IPS-18a (cell line): ENCODE data around the gene PRSS8.

Experiments used
- H3K27ac ChIP-seq: one replicate; pipeline ENCODE4 v1.5.1; 2013; ENCODE audit warnings: low read length
- H3K27me3 ChIP-seq: one replicate; pipeline ENCODE4 v1.6.1; 2013; ENCODE audit warnings: mild to moderate bottlenecking, low read length; ENCODE audit not compliant: control insufficient read depth, insufficient read depth
- H3K36me3 ChIP-seq: one replicate; pipeline ENCODE4 v1.6.1; 2013; ENCODE audit warnings: low read depth, low read length; ENCODE audit not compliant: control insufficient read depth
- H3K4me1 ChIP-seq: one replicate; pipeline ENCODE4 v1.6.1; 2013; ENCODE audit warnings: low read depth, low read length; ENCODE audit not compliant: control insufficient read depth
- H3K4me3 ChIP-seq: one replicate; pipeline ENCODE4 v1.5.1; 2013; ENCODE audit warnings: low read length
- H3K9ac ChIP-seq: one replicate; pipeline ENCODE4 v1.6.1; 2013; ENCODE audit warnings: mild to moderate bottlenecking, low read length, moderate library complexity
- H3K9me3 ChIP-seq: one replicate; pipeline ENCODE4 v1.6.1; 2013; ENCODE audit warnings: low read depth, low read length; ENCODE audit not compliant: control insufficient read depth

The PRSS8 gene

DNA sequence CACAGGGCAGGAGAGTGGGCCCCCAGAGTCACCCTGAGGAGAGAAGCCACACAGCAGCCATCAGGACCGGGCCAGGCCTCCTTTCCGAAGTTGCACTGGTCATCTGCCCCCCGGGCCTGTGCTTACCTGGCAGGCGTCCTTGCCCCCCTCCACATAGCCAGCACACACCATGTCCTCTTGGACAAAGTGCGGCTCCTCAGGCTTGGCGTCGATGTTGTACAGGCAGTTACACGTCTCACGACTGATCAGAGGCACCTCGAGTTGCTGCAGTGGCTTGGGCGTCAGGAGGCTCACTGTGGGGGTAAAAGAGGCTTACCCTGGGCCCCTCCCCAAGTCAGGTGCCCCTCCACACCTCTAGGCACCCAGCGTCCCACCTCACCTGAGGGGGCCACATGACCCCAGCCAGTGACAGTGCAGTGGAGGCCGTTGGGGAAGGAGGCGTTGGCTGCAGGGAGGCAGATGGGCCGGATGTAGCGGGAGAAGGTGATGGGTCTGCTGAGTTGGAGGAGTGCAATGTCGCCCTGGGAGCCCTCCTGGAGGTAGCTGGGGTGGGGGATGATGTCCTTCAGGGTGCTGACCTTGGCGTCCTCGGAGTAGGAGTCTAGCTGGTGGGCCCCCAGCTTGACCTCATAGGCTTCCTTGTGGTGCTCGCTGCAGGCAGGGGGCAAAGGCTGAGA is 3.1 kb downstream of the PRSS8 start:
- peaks cover 20% of the 10 kb centered on the region for H3K4me1 ChIP-seq
- no peak overlapping the region for H3K9ac ChIP-seq

DNA sequence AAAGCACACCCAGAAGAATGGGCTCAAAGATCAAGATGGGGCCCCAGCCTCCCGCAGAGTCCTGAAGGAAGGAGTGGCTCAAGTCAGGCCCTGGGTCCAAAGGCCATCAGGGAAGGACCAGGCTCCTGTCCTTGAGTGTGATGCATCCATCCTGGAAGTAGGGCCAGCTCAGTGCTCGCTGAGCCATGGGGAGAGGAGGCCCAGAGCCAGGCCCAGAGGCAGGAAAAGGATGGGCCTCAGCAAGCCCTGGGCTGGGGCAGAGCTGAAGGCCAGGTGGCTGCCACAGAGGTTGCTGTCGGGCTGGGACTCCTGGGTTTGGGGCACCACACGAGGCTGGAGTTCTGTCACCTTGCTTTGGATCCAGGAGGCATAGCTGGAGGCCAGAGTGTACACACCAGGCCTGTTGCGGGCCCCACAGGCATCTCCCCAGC is 3.7 kb downstream of the PRSS8 start:
- Histone ChIP-seq H3K27ac (no peak overlapping the region), H3K36me3 (peaks cover 18% of the 10 kb centered on the region), H3K4me3 (no peak overlapping the region), H3K27me3 (no peaks in the 10 kb centered on the region), H3K9me3 (no peaks in the 10 kb centered on the region), H3K9ac (no peak overlapping the region), H3K4me1 (peaks cover 20% of the 10 kb centered on the region)

More for the DNA sequence above, 3.1 kb downstream of the PRSS8 start:
- H3K27ac ChIP-seq: no peak overlapping the region
- H3K36me3 ChIP-seq: peaks cover 14% of the 10 kb centered on the region
- H3K4me3 ChIP-seq: no peak overlapping the region
- H3K9me3 ChIP-seq: no peaks in the 10 kb centered on the region
- no peaks in the 10 kb centered on the region for H3K27me3 ChIP-seq

DNA sequence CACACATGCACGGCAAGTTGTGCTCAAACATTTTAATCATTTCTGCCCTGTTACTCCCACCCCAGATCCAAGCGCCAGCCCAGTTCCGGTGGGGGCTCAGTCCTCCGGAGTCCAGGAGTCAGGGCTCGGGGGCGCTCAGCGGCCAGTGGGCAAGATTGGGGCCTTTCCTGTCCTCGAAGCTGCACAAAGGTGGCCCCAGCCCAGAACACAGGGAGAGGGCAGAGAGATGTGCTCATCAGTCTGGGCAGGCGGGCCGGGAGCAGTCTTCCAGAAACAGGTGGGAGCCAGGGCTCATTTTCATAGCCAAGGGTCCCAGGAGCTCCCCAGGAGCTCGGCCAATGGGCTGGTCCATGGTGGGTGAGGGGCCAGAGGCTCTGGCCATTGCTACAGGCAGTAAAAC is 4.1 kb downstream of the PRSS8 start:
- Histone ChIP-seq H3K27me3 (no peaks in the 10 kb centered on the region), H3K9me3 (no peaks in the 10 kb centered on the region), H3K36me3 (peaks cover 18% of the 10 kb centered on the region), H3K4me1 (peaks cover 20% of the 10 kb centered on the region), H3K27ac (no peak overlapping the region), H3K4me3 (no peak overlapping the region), H3K9ac (no peak overlapping the region)

DNA sequence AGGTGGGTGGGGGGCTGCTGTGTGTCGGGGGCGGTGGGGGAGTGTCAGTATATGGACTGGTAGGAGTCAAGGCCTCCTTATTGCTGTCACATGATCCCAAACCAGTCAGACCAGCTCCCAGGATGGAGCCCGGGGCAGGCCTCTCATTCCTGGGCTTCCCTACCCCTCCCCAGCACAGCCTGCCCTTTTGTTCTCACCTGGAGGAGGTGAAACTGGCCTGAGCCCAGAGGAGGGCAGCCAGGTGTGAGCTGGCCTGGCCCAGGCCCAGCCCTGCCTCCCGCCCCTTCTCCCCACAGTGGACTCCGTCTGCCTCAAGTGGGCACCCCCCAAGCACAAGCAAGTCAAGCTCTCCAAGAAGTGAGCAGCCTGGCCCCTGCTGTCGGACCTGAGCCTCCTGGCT is 4.6 kb downstream of the PRSS8 start:
- H3K9ac ChIP-seq: no peak overlapping the region
- H3K4me3 ChIP-seq: no peak overlapping the region
- H3K27ac ChIP-seq: no peak overlapping the region
- H3K27me3 ChIP-seq: no peaks in the 10 kb centered on the region
- H3K9me3 ChIP-seq: no peaks in the 10 kb centered on the region
- peaks cover 19% of the 10 kb centered on the region for H3K4me1 ChIP-seq
- H3K36me3 ChIP-seq: peaks cover 18% of the 10 kb centered on the region

DNA sequence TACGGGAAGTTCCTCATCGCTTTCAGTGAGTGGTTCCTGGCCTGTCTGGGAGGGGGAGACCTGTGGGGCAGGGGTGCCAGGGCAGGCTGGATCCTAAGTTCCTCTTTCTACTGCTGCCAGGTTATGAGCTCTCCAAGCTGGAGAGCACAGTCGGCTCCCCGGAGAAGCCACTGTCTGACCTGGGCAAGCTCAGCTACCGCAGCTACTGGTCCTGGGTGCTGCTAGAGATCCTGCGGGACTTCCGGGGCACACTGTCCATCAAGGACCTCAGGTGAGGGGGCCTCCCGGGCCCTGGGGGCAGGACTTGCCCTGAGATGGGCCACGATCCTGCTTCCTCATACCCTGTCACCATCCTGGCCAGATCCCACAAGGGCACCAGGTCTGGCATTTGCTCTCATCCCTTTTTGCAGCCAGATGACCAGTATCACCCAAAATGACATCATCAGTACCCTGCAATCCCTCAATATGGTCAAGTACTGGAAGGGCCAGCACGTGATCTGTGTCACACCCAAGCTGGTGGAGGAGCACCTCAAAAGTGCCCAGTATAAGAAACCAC is 5.1 kb downstream of the PRSS8 start:
- Histone ChIP-seq H3K36me3 (peaks cover 18% of the 10 kb centered on the region), H3K4me3 (no peak overlapping the region), H3K27me3 (no peaks in the 10 kb centered on the region), H3K4me1 (peaks cover 16% of the 10 kb centered on the region), H3K9me3 (no peaks in the 10 kb centered on the region), H3K9ac (no peak overlapping the region), H3K27ac (no peak overlapping the region)

DNA sequence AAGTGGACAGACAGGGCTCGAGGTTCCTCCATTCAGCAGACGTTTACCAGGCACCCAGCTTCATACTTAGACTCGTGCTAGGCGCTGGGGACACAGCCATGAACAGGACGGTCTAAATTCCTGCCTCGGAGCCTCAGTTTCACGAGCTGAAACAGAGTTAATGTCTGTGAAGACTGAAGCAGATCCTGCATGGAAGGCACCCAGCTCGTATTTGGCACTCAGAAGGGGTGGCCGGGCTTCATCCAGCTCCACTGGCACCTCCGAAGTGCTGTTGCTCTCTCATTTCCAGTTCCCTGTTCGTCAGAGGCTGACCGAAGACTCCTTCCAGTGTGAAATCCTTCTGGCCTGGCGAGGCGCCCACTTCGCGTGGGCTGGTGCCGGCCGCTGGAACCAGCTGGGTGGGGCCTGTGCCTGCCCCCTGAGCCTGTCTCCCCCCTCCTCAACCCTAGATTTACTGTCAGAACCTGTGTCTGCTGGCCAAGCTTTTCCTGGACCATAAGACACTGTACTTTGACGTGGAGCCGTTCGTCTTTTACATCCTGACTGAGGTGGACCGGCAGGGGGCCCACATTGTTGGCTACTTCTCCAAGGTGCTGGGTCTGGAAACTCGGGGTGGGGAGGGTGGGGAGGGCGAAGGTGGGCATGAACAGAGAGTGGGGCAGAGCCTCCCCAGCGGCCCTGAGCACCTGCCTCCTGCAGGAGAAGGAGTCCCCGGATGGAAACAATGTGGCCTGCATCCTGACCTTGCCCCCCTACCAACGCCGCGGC is 5.8 kb downstream of the PRSS8 start:
- peaks cover 18% of the 10 kb centered on the region for H3K36me3 ChIP-seq

DNA sequence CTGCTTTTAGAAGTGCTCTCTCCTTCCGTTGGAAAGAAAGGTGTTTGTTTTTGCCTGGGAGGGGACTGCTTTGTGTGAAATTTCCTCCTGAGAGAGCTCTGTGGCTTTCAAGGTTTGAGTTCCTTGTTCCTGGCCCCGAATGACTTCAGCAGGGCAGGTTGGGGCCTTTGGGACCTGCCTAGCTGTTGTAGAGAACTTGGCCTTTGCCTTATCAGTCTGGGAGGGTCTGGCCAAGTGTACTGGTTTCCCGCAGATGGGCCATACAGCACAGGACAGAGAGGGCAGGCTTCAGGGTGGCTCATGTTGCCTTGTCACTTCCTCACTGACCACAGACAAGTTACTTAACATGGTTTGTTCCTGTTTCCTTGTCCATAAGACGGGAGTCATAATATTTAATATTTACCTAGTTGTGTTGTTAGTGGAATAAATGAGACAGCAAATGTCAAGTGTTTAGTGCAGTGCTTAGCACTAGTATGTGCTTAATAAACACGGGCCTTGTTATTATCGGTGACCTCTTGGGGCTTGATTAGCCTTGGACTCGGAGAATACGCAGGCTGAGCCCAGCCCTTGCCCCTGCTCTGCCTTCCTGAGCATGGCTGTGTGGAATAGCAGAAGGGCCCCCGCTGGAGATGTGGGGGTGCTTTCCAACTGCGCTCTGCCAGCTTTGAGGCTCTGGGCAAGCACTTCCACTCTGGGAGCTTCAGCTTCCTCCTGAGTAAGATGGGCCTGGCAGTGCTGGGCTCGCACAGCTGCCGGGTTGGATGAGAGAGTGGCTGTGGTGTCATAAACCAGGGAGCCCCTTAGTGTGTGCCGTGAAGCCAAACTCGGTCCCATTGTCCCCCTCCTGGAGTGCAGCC is 6.6 kb downstream of the PRSS8 start:
- Histone ChIP-seq H3K27ac (no peak overlapping the region), H3K4me3 (no peak overlapping the region), H3K4me1 (peaks cover 8% of the 10 kb centered on the region), H3K27me3 (no peaks in the 10 kb centered on the region), H3K9ac (no peak overlapping the region), H3K36me3 (peaks cover 23% of the 10 kb centered on the region), H3K9me3 (no peaks in the 10 kb centered on the region)

More for the DNA sequence above, 5.8 kb downstream of the PRSS8 start:
- Histone ChIP-seq H3K9ac (no peak overlapping the region), H3K27ac (no peak overlapping the region), H3K4me3 (no peak overlapping the region), H3K27me3 (no peaks in the 10 kb centered on the region), H3K9me3 (no peaks in the 10 kb centered on the region), H3K4me1 (peaks cover 15% of the 10 kb centered on the region)

DNA sequence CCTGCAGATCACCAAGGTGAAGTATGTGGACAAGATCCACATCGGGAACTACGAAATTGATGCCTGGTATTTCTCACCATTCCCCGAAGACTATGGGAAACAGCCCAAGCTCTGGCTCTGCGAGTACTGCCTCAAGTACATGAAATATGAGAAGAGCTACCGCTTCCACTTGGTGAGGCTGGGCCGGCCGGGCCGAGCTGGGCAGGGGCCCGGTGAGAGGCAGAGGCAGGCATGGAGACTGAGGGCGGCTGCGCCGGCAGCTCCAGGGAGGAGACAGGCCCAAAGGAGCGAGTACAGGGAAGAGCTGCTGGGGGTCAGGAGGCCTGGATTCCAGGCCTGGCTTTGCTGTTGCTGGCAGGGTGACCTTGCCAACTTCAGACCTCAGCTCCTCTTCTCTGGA is 8.3 kb downstream of the PRSS8 start:
- Histone ChIP-seq H3K9me3 (no peaks in the 10 kb centered on the region), H3K36me3 (peaks cover 20% of the 10 kb centered on the region), H3K4me3 (no peak overlapping the region), H3K4me1 (no peaks in the 10 kb centered on the region), H3K27me3 (no peaks in the 10 kb centered on the region), H3K9ac (no peak overlapping the region), H3K27ac (no peak overlapping the region)

DNA sequence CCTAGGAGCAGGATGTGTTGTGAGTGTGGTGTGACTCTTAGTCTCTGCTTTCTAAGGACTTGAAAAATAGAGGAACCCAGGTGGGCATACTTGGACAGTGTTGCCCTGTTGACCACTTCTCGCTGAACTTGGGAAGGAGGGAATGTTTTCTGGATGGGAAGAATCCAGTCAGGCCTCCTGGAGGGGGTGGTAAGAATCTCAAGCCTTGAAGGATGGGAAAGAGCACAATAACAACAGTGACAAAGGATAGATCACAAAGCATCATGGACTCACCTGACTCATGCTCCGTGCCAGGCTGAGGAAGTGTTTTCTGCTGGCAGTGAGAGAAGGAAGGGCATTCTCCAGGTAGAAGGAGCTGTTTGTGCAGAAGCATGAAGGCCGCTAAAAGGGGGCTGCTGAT is 9.7 kb downstream of the PRSS8 start:
- Histone ChIP-seq H3K4me3 (no peak overlapping the region), H3K4me1 (no peaks in the 10 kb centered on the region), H3K36me3 (peaks cover 31% of the 10 kb centered on the region), H3K9ac (no peak overlapping the region), H3K27me3 (no peaks in the 10 kb centered on the region), H3K27ac (no peak overlapping the region), H3K9me3 (no peaks in the 10 kb centered on the region)

DNA sequence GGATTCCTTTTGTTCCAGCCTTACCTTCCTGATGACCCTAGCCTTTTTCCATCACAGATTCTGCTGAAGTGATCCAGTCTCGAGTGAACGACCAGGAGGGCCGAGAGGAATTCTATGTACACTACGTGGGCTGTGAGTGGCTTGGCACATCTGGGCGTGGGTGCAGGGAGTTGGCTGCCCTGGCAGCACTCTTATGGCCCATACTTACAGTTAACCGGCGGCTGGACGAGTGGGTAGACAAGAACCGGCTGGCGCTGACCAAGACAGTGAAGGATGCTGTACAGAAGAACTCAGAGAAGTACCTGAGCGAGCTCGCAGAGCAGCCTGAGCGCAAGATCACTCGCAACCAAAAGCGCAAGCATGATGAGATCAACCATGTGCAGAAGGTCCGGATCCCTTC is 15.4 kb downstream of the PRSS8 start:
- no peak overlapping the region for H3K9ac ChIP-seq
- H3K36me3 ChIP-seq: peaks cover 43% of the 10 kb centered on the region
- H3K4me3 ChIP-seq: no peak overlapping the region
- peaks cover 6% of the 10 kb centered on the region for H3K4me1 ChIP-seq
- no peak overlapping the region for H3K27ac ChIP-seq
- H3K27me3 ChIP-seq: no peaks in the 10 kb centered on the region
- no peaks in the 10 kb centered on the region for H3K9me3 ChIP-seq
